GM21528 (cell line): Measurements from ENCODE around the gene CPLX1.

Experiments
- ATAC-seq: cut with Tn5 transposase; IDR thresholded peaks from one replicate; pipeline ENCODE4 v1.9.1; 2021; ENCODE audit warnings: mild to moderate bottlenecking, moderate library complexity; ENCODE audit not compliant: unreplicated experiment, low FRiP score

Gene CPLX1

DNA sequence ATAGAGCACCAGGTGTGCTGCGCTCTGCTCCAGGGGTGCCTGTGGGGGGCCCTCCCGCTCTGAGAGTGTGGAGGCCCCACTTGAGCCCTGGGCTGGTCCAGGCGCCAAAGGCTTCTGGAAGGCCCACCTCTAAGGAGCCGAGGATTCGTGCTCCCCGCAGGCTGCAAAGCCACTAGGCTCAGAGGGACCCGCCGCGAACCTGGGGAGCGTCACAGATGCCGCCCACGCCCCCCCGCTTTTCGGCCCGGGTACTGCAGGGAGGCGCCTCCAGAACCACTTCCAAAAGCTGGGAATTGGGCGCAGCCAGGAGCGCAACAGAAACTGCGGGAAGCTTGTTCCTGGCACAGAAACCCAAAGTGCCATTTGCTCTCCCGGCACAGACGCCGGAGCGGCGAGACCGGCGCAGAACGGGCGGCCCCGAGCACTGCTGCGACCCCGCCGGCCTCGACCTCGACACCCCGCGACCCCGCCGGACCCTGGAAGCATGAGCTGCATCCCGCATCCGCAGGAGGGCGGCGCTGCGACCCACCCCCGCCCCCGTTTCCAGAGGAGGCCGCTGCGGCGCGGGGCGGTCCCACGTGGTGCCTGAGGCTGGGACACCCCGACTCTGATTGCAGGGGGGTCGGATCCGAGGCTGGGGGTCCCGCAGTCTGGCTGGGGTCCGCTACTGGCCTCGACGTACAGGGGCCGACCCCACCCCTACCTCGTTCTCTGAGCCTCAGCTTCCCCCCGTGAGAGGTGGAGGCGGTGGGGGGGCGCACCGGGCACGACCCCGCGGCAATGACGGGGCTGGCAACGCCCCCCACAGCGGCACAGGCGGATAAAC lies 30.8 kb downstream of the CPLX1 start:
- ATAC-seq, result no peak

DNA sequence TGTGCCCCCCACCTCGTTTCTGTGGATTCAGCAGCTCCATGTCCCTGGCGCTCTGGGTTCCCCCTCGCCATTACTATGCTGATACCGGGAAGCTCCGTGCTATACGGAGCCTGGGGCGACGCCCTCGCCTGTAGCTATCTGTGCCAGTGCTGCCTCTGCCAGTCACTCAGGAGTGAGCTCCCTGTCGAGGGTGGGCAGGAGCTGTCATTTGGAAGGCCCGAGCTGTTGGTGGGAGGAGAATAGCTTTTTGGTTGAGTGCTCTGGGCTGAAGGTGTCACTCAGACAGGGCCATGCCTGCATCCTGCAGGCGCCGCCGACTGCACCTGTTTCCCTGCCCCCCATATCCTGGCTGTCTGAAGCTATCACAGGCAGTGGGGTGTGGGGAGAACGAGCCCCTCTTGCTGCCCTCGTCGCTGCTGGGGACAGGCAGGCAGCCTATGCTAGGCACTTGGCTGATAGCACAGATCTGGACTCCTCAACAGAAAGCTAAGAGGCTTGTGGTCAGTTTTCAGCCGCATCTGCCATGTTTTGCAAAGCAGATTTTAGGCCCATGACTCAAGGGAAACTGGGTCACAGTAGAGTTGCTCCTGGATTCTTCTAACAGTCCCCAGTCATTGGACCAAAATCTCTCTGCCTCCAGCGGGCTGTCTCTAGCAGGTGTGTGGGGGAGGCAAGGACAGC lies 31.8 kb downstream of the CPLX1 start:
- ATAC-seq, result no peak

GRCh38 chr4:793093-793861 lies 32.7 kb downstream of the CPLX1 start:
- ATAC-seq, result no peak

DNA sequence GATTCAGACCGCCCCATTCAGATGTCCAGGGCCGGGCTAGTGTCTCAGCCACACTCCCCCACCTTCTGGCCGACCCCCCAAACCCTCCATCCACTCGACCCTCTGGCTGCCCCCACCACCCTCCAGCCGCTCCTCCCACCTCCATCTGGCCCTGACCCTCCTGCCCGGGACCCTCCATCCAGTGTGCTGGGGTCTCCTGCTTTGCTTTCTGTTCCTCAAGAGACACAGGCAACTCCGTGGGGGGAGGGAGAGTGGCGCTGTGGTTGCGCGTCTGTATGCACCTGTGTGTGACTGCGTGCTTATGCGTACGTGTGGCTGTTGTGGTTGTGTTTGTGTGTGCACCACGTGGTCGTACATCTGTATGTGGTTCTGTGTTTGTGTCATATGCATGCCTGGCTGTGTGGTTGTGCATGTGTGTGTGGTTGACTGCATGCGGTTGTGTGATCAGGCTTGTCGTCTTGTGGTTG lies 33.3 kb downstream of the CPLX1 start:
- ATAC-seq, result no peak

DNA sequence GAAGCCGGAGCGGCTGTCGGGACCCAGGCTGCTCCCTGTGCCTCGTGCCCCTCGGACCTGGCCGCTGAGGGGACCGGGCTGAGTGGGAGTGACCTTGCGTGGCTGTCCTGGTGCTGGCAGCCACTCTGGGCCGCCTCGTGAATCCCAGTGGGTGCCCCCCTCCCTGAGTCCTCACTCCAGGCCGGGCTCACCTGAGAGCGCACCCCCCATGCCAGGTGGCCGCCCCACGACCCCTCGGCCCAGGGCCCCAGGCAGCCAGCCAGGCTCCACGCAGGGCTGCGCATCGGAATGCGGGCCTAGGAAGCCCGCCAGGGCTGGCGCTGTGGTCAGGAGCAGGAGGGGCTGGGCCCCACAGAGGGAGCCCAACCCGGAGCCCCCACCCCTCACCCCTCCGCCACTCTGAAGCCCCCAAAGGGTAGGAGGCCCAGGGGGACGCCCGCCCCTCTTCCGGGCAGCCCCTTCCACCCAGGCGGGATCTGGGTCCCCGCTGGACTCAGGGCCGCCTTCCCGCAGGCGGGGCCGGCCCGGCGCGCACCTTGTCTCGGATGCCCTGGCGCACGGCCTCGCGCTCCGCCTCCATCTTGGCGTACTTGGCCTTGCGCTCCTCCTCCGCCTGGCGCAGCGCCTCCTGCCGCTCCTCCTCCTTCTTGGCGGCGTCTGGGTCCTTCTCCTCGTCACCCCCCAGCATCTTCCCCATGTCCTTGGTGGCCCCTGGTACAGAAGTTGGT lies 33.9 kb downstream of the CPLX1 start:
- no peak for ATAC-seq

GRCh38 chr4:791252-791897 lies 34.6 kb downstream of the CPLX1 start:
- ATAC-seq, result no peak

DNA sequence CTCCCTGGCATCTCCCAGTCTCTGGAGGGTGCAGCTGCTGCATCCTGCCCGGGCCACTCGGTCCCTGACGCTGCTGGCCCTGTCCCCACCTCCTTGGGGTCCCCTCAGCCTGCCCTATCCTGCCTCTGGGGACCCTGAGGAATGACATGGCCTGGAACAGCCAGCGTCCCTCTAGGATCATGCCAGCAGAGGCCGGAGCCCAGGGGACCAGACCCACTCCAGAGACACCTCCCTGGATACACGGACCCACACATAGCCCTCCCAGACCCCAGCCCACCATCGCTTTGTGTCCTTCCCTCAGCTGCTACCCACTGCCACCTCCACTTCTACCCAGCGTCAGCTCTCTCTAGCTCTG lies 35.5 kb downstream of the CPLX1 start:
- no peak for ATAC-seq

DNA sequence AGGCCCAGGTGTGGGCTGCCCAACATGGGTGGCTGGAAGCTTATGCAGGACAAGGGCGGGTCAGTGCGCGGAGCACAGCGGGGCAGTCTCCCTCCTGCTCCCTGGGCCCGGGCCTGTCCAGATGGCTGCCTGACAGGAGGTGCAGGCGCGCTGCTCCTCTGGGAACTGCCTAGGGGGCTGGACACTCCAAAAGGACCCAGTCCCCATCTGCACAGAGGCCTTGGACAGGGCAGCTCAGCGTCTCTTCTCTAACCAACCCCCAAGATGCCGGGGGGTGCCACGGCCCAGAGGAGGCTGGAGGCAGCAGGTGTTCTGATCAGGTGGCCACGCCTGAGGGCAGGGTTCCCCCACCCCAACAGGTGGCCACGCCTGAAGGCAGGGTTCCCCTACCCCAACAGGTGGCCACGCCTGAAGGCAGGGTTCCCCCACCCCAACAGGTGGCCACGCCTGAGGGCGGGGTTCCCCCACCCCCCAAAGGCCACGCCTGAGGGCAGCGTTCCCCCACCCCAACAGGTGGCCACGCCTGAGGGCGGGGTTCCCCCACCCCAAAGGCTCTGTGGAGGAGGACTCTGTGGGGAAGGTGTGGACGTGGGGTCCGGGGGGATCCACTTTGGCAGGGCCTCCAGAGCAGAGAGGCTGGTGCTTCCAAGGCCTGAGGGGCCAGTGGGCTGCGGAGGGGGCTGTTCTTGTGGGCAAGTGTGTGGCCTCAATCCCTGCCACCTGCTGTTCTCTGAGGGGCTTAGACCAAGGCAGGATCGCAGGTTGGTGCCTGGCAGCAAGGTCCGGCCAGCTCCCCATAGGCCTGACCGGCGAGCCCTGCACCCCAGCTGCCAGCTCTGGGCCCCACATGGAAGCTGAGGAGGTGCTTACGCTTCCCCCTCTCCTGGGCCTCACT lies 36.1 kb downstream of the CPLX1 start:
- no peak for ATAC-seq

DNA sequence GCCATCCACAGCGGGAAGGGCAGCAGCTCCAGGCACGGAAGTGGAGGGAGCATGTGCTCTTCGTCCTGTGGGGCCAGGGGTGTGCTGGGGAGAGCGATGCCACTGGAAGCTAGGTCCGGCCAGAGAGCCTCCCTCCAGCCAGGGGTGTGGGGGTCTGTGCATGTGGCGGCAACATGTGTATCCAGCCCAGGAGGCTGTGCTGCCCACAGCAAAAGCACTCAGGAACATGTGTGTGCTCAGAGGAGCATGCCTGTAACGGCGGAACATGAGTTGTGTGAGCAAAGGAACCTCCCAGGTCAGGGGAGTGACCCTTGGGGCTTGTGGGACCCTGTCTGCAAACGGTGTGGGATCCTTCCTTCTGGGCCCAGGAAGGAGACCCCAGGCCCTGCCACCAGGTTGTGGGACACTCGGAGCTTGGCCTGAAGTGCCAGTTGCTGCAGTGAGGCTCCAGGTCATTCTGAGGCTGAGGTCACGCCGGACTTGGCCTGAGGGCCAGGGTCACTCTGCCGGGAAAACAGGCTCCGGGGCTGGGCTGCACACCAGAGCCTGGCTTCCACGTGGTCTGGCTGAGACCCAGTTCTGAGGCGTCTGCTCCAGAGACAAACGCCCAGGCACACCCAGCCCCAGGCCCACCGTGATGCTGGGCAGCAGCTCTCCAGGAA lies 37.2 kb downstream of the CPLX1 start:
- no peak for ATAC-seq

DNA sequence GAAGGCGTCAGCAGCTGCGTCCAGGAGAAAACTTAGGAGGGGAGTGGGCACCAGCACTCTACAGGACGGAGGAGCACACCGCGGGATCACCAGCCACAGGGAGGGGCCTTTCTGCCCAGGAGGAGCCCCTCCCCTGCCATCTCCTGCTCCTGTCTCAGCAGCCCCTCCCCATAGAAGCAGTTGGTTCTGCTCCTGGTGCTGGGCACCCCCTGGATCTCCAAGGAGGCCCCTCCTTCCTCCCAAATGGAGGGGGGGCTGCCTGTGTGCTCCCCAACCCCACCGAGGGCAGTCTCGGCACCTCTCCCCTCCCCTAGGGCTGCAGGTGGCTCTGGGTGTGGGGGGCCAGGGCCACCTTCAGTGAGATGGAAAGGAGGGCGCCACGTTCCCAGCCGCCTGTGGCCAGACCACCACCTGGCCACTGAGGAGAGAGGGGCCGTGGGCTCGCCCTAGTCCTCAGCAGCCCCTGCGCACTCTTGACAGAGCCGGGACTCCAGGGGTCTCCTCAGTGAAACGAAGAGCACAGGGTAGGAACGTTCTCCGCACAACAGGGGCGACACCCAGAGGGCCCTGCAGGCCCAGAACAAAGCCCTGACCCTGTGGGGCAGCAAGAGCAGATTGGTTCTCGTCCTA lies 37.8 kb downstream of the CPLX1 start:
- ATAC-seq, result no peak

DNA sequence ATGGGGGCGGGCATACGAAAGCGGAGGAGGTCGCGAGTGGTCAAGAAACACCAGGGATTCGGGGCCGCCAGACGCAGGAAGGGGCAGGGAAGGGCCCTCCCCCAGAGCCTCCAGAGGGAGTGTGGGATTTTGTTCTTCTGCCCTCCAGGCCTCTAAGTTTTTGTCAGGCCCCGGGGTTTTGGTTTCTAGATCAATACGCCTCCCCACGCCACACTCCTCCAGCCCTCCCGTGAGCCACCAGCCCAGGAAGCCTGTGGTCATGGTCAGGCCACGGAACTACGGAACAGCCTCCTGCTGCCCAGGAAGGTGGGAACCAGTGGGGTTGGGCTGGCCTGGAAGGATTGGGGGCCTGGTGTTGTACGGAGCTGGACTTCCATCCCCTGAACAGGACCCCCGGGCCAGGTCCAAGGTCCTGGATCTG lies 38.4 kb downstream of the CPLX1 start:
- ATAC-seq, result no peak

DNA sequence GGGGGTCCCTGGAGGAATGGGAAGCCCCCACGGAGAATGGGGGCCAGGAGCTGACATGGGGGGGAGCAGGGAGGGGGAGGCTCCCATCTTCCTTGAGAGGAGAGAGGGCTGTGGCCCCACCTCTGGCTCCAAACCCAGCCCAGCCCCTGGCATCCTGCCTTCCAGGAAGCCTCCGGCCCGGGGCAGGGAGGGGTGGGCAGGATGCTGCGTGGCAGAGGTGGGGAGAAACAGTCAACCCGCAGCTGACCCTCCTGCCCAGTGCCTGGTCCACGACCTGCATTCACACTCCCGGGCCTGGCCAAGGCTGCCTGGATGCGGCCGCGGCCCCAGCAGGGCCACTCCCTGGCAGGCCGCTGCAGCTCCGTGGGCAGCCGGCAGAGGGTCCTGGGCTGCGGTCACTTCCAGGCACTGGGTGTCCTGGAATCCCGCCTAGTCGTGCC lies 39.0 kb downstream of the CPLX1 start:
- no peak for ATAC-seq

DNA sequence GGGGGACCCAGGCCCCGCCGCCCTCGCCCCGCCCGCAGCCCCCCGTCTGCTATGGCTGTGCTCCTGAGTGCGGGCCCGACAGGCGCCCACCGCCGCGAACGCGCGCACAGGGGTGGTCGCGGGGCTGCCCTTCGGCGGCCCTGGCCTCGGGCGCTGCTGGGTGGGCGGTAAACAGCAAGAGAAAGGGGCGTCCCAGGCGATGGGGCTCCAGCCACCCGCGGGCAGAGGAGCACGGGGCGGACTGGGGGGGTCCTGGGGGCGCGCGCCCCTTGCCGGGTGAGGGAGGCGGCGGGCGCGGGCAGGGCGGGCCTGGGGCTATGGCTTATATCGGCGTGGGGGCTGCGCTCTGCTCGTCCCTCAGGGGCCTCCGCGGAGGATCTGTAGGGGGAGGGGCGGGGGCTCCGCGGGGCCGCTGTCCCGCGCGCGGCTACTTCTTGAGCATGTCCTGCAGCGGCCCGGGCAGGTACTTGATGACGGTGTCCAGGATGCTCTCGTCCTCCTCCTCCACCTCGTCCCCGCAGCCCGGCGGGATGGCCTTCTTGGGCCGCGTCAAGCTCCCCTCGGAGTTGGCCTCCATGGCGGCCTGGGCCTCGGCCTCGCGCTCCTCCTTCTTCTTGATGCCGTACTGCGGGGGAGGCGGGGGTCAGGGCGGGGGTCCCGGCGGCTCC lies 39.7 kb downstream of the CPLX1 start:
- ATAC-seq, result no peak

DNA sequence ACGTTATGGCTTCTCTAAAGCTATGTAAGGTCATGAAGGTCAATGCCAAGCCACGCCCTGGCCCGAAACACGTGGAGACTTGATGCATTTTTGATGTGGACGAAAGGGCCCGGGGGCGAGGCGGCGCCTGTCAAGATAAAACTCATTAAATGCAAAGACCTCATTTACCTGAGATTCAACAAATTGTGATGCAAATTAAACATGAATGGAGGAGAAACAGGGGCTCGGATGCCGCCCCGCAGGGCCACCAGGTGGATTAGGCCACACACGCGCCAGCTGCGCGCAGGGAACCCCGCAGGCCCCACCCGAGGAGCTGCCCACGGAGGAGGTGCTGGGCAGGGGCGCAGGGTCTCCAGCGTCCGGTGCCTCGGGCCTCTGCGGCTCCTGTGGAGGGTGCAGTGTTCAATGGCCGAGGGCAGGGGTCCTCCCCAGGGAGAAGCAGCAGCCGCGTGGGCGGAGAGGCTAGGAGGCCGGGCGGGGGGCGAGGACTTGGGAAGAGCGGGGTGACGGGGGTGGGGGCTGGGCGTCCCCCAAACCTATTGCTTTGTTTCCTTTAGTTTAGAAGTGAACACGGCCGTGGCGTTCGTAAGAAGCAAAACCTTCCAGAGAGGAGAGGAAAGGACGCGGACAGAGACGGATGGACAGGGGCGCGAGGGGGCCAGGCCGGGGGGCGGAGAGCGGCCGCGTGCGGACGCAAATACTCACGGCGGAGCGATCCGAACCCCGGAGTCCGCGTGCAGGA lies 40.4 kb downstream of the CPLX1 start:
- no peak for ATAC-seq

- ATAC-seq, result no peak
These were observed 41.3 kb downstream of the CPLX1 start for GRCh38 chr4:784401-785331.
